ENCODE measurements around the gene ZDHHC16. TPM values are rescaled to one million over a fixed set of nuclear protein-coding genes. Genes with fewer than 3 reads are reported as not detected.

ZDHHC16 gene
- total RNA-seq, 4 donors from 2014 or later: 27.7 to 43.5 (median 34.4) TPM

- DNase-seq (ENCODE audit: low spot score): no peak
- TF ChIP-seq CTCF (IDR thresholded peaks at IDR 0.05): no peak
Measured at GRCh38 chr10:97435211-97435610, 10.8 kb upstream of the ZDHHC16 start.

GRCh38 chr10:97442277-97442676, 3.7 kb upstream of the ZDHHC16 start:
- no peak for DNase-seq (ENCODE audit: low spot score)
- ATAC-seq (ENCODE audit: low FRiP score): no peak
- TF ChIP-seq CTCF (IDR thresholded peaks at IDR 0.05): no peak

More at GRCh38 chr10:97435211-97435610, 10.8 kb upstream of the ZDHHC16 start:
- ATAC-seq (ENCODE audit: low FRiP score): no peak

- TF ChIP-seq CTCF (IDR thresholded peaks at IDR 0.05): no peak
- ATAC-seq (ENCODE audit: low FRiP score): no peak
- DNase-seq (ENCODE audit: low spot score): no peak
Measured at GRCh38 chr10:97444212-97444611, 1.8 kb upstream of the ZDHHC16 start.

- DNase-seq (ENCODE audit: low spot score) (no peak), ATAC-seq (ENCODE audit: low FRiP score) (peak; percentile 5)
- no peak for TF ChIP-seq CTCF (IDR thresholded peaks at IDR 0.05)
Measured at GRCh38 chr10:97445357-97445721, 636 bp upstream of the ZDHHC16 start.

- no peak for DNase-seq (ENCODE audit: low spot score)
- no peak for ATAC-seq (ENCODE audit: low FRiP score)
- TF ChIP-seq CTCF (IDR thresholded peaks at IDR 0.05): no peak
Measured at GRCh38 chr10:97450828-97451227, 4.9 kb downstream of the ZDHHC16 start.

- ATAC-seq (ENCODE audit: low FRiP score) (no peak), DNase-seq (ENCODE audit: low spot score) (no peak)
- TF ChIP-seq CTCF (IDR thresholded peaks at IDR 0.05): no peak
Measured at GRCh38 chr10:97451605-97452004, 5.6 kb downstream of the ZDHHC16 start.

GRCh38 chr10:97452352-97452751, 6.4 kb downstream of the ZDHHC16 start:
- DNase-seq (ENCODE audit: low spot score): no peak
- no peak for ATAC-seq (ENCODE audit: low FRiP score)
- TF ChIP-seq CTCF (IDR thresholded peaks at IDR 0.05): no peak
